ENCODE data around the gene CSTPP1.

DNA sequence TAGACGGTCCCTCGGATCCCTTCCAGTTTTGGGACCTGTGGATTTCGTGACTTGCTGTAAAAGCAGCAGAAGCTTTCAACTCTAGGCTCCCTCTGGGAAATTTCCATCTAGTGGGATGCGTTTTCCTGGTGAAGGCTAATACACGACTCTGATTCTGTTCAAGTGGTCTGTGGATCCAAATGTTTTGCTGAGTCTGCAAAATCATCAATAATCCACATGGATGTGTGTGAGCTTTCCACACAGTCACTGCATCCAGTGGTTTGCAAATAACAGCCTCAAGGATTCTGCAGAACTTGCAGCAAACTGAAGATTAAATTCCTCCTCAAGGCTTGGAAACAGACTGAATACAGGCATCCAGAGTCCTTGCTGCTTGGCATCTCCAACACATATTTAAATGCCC, 266.0 kb downstream of the CSTPP1 start:
- TF ChIP-seq, protein P1, sequence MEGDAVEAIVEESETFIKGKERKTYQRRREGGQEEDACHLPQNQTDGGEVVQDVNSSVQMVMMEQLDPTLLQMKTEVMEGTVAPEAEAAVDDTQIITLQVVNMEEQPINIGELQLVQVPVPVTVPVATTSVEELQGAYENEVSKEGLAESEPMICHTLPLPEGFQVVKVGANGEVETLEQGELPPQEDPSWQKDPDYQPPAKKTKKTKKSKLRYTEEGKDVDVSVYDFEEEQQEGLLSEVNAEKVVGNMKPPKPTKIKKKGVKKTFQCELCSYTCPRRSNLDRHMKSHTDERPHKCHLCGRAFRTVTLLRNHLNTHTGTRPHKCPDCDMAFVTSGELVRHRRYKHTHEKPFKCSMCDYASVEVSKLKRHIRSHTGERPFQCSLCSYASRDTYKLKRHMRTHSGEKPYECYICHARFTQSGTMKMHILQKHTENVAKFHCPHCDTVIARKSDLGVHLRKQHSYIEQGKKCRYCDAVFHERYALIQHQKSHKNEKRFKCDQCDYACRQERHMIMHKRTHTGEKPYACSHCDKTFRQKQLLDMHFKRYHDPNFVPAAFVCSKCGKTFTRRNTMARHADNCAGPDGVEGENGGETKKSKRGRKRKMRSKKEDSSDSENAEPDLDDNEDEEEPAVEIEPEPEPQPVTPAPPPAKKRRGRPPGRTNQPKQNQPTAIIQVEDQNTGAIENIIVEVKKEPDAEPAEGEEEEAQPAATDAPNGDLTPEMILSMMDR (IDR thresholded peaks at IDR 0.05): no peak
- no peak for TF ChIP-seq POLR2AphosphoS5 (IDR thresholded peaks at IDR 0.05)

Data from stomach (tissue), 4 donors.